ENCODE measurements around the gene DMBX1.

Gene DMBX1

DNA sequence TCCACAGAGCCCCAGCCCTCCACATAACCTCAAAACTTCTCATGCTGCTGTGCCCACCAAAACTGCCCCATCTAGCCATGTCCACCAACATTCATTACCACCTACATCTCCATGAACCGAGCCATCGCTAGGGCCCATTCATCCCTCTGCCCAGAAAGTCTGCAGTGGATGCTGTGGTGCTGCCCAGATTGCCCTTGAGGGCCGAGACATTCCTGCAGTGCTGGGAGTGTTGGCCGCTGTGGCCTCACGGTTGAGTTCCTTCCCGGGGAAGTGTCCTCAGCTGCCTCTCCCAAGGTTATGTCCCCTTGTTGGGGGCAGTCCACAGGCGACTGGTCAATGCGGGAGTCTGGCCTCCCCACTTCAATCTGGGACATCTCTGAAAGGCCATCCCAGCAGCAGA is 30.3 kb upstream of the DMBX1 start:
- DNase-seq (ENCODE audit: low read depth in 2 of 2): no peak

DNA sequence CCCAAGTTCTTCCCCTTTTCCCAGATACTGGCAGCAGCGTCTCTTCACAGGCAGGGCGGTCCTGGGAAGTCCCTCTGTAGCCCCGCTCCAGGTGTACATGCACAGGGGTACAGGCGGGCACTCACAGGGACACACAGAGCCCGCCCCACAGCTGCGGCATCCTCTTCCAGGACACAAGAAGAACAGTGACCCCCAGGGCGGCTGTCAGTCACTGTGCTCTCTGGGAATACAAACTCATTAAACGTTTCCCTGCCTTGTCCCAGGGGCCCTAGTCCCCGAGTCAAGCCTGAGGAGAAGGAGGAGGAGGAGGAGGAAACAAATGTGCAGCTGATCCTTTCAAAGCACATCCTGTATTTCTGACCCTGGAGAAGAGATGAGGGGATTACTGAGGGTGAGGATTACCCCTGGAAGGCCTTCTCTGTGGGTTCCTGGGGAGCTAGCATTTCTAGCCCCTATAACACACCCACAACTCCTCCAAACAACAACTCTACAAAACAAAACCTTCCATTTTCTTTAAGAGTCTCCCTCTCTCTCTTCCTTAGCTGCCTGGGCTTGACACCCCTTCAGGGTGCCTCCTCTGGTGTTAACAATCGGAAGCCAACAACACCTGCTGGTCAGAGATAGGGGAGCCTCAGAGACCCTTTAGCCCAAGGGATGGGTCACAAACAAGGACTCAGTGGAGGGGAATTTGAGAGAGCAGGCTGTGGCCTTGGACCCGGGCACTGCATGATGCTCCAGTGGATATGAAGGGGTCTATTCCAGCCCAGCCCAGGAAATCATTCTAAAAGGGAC is 28.4 kb upstream of the DMBX1 start:
- DNase-seq (ENCODE audit: low read depth in 2 of 2): no peak

GRCh38 chr1:46461809-46462448 is 27.7 kb upstream of the DMBX1 start:
- DNase-seq (ENCODE audit: low read depth in 2 of 2): no peak

DNA sequence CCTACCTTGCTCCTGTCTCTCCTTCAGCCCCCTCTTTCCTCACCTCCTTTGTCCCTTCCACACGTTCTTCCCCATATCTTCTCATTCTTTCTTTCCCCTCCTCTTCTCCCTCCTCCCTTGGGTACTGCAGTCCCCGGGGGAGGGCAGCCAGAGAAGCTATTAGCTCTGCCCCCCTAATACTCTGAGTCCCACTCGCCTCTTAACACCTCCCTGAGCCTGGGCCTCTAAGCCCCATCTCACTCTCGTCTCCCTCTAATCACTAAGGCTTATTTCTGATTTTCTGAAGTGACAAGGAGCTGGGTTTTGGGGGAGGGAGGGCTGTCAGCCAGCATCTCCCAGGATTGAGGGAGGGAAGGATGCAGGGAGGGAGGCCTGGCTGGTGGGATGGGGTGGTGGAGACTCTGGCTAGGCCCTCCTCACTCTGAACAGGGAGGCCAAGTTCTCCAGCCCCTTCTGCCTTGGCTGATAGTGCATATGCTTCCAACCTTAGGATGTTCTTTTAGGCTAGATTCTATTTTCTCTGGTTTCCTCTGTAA is 25.6 kb upstream of the DMBX1 start:
- no peak for DNase-seq (ENCODE audit: low read depth in 2 of 2)

DNA sequence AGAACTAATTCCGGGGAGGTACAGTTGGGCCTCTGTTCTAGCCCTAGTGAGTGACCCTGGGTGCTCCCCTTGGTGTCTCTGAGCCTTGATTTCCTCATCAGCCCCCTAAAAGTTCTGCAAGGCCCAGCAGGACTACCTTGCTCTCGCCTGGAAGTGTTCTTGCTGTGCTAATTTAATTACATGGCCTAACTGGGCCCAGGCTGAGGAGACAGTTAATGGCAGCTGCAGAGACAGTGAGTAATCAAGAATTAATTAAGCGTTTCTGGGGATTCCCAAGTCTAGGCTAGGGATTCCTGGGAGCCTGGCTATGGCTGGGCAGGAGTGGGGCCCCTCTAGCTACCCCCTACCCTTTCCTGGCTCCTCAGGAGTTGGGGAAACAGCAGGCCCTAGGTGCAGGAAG is 24.7 kb upstream of the DMBX1 start:
- no peak for DNase-seq (ENCODE audit: low read depth in 2 of 2)

GRCh38 chr1:46465981-46466476 is 23.6 kb upstream of the DMBX1 start:
- DNase-seq (ENCODE audit: low read depth in 2 of 2): no peak

GRCh38 chr1:46466477-46467182 is 23.0 kb upstream of the DMBX1 start:
- DNase-seq (ENCODE audit: low read depth in 2 of 2): no peak

DNA sequence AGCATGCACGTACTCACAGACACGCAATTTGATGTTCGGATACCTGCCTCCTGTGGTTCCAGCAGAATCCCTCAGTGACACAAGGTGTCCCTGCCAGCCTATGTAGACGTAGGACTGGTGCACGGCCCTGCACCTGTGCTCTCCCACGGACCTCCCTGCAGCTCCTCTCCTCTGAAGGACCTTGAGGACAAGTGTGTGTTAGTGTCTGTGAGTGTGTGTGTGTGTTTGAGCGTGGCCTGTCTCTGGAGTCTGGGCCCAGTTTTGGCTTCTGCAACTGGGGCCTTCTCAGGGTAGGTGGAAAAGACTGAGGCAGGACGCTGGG is 22.5 kb upstream of the DMBX1 start:
- no peak for DNase-seq (ENCODE audit: low read depth in 2 of 2)

GRCh38 chr1:46469881-46470280 is 19.8 kb upstream of the DMBX1 start:
- no peak for DNase-seq (ENCODE audit: low read depth in 2 of 2)

- DNase-seq (ENCODE audit: low read depth in 2 of 2): no peak
These were observed 17.7 kb upstream of the DMBX1 start for GRCh38 chr1:46471848-46472492.

DNA sequence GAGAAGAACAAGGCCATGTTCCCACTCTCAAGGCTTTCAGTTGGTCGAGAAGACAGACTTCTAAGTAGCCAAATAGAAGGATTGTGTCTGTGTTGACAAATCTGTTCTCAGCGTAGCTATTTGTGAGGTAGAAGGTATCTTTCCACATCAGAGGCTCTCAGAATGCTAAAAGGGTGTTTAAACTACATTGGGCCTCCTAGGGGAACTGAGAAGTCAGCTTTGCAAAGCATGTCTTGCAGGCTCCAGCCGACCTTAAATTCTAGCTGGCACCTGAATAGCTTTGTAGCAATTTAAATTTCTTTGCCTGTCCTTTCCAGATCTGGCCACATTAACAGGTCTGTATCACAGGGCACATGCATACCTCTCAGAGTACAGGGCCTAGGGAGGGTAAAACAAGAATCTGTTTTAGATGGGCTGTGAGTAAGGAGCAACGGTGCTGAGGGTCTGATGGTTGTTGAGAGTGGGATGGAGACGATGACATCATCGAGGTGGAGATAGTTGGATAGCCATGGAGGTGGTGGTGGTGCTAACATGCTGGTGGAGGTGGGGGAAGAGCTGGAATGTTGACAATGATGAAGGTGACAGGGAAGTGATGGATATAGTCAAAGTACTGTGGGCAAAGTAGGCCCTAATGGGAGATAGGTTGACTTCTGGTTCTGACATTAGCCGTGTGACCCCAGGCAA is 17.0 kb upstream of the DMBX1 start:
- DNase-seq (ENCODE audit: low read depth in 2 of 2): no peak

DNA sequence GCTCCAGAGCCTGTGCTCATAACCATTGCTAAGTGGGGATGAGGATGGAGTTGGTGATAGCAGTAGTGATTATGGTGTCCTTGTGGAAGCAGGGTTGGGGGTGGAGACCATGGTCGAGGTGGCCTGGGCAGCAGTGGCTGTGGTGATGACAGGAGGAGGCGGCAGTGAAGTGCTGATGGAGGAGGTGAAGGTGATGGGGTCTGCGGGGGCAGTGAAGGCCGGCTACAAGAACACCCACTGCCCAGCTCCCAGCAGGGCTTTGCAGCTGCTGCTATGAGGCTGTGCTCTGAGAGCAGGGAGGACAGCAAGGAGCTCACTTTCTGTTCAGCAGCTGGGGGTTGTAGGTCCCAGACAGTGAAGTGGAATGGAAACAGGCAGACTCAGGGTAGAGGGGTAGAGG is 15.6 kb upstream of the DMBX1 start:
- DNase-seq (ENCODE audit: low read depth in 2 of 2): no peak

GRCh38 chr1:46474570-46474969 is 15.1 kb upstream of the DMBX1 start:
- no peak for DNase-seq (ENCODE audit: low read depth in 2 of 2)

- no peak for DNase-seq (ENCODE audit: low read depth in 2 of 2)
These were observed 13.0 kb upstream of the DMBX1 start for GRCh38 chr1:46476673-46477072.

DNA sequence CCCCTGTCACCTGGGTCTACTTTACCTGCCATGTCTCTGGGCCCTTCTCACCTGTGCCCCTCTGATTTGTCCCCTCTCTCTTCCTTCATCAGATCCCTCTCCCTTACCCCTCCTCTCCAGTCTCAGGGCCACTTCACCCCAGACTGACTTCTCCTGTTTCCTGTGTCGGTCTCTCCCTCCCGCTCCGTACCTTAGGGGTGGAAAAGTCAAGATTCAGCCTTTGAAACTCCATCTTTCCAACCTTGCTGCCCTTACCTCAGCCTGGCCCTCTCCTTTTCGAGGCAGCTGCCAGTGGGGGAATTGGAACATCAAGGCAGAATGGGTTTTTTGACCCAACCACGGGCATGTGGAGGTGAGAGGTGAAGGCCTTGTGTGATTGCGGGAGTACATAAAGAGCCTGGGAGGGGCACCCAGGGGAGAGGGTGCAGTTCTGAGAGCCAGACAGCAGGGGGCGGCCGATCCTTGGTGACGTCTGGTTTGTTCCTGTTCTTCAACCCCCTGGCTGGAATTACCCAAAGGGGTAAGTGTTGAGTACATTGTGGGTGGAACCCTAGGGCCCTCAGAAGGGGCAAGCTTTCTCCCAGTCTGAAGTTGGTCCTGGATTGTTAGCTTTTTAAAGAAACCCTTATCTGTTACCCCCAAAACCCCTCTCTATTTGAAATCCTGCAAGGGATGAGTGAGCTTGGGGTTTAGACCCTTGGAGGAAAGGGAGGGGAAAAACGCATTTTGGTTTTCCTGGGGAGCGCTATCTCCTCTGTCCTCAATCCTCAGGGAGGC is 12.3 kb upstream of the DMBX1 start:
- peak in 1 of 2 experiments; percentile 18 for DNase-seq (ENCODE audit: low read depth in 2 of 2)

DNA sequence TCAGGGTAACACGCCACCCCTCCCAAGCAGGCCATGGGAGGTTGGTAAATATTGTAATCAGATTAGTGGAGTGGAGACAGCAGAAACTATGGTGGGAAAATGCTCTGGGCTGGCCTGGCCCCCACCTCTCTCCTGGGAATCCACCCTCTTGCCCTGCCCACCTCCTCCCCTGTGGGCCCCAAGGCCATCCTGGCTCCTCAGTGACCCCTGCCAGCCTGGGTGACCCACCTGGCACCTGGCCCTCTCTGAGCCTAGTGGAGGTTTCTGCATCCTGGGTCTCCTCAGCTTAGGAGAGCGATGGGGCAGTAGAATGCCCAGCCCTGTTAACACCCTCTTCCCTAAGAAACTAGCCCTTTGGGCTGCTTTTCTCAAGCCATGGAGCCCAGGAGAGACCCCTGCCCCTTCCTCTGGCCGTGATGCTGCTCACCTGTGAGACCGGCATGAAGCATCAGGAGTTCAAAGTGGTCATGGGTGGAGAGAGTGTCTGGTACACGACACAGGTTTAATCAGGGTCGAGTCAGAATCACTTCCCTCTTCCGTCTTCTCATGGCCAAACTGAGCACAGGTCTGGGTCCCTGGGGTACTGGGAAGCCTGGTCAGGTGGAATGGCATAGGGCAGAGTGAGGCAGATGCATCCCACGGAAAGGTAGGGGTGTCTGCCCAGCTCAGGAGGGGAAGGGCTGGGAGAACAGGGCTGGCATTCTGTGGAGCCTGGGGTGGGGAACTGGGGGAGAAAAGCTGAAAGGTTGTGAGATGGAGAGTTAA is 10.7 kb upstream of the DMBX1 start:
- DNase-seq (ENCODE audit: low read depth in 2 of 2): no peak

DNA sequence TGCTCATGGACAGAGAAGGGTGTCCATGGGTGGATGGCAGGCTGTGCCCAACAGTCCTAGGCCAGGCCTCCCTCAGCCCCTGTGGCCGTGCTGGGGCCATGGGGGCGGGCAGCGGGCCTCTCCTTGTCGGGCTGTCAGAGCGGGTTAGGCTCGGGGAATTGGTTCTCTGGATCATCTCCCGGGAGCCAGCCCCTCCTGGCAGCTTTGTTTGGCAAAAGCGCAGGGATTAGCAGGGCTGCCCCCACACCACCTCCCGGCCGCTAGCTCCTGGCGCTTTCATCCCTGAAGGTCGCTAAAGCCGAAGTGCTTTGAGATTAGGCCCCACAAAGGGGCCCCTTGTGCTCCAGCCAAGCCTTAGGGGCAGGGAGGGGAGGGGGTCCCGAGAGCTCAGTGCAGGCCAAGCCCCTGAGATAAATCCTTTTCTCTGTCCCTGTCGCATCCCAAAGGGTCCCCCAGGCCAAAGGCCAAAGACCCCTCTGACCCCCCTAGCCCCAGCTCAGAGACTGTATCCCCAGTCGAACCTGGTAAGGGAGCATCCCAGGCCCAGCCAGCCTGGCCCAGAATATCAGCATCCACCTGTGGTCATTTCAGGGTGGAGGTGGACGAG is 9.8 kb upstream of the DMBX1 start:
- no peak for DNase-seq (ENCODE audit: low read depth in 2 of 2)

DNA sequence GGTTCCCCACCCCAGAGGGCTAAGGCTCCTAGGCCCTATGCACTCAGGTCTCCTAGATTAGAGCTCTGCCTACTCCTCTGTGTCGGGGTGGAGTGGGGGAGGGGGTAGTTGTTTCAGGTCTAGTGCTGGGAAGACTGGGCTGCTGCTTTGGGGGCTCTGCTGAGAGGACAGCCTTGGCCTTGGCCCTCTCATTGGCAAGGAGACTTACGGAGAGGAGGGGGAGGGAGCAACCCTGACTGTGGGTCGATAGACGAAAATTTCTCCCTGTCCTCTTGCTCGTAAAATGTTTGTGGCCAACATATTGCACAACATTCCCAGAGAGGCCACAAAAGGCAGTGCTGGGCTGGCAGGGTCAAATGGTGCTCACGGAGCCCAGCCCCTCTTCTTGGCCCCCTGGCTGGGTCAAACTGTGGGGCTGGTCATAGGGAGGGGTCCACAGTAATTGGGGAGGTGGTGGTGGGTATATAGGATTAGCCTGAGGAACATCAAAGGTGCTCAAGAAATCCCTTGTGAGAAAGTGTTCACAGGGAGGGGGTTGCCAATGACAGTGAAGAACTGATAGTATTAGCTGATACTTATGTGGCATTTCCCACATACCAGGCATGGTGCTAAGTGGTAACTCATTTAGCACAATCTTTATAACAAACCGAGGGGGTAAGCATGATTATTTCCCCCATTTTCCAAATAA is 8.5 kb upstream of the DMBX1 start:
- no peak for DNase-seq (ENCODE audit: low read depth in 2 of 2)

GRCh38 chr1:46481961-46482360 is 7.7 kb upstream of the DMBX1 start:
- no peak for DNase-seq (ENCODE audit: low read depth in 2 of 2)
